ENCODE measurements around the gene CELA3A.
"Not testable (repeated sequence)": the region's sequence is repeated elsewhere in the genome, so short reads cannot be mapped to it uniquely, and the experiment has no call there.

Gene CELA3A, protein sequence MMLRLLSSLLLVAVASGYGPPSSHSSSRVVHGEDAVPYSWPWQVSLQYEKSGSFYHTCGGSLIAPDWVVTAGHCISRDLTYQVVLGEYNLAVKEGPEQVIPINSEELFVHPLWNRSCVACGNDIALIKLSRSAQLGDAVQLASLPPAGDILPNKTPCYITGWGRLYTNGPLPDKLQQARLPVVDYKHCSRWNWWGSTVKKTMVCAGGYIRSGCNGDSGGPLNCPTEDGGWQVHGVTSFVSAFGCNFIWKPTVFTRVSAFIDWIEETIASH

DNA sequence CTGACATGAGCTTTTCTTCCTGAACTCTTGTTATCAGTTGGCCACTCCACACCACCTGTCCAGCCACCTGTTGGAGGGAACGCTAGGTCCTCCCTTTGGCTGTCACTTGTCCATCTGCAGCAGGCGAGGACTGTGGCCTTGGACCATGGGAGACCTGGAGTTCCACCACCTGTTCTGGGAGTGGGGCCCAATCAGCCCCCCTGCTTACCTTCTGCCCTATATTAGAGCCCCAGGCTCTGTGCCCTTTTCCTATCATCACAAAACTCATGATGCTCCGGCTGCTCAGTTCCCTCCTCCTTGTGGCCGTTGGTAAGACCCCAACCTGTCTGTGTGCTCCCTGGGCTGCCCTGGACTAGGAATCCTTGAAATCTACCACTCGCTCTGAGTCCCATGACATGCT lies at the start of gene CELA3A:
TSS of gene CELA3A (plus strand) at position 249 of the 400 bp plus-strand sequence. CDS start at position 267, 18 bp downstream.
- DNase-seq: no peak

DNA sequence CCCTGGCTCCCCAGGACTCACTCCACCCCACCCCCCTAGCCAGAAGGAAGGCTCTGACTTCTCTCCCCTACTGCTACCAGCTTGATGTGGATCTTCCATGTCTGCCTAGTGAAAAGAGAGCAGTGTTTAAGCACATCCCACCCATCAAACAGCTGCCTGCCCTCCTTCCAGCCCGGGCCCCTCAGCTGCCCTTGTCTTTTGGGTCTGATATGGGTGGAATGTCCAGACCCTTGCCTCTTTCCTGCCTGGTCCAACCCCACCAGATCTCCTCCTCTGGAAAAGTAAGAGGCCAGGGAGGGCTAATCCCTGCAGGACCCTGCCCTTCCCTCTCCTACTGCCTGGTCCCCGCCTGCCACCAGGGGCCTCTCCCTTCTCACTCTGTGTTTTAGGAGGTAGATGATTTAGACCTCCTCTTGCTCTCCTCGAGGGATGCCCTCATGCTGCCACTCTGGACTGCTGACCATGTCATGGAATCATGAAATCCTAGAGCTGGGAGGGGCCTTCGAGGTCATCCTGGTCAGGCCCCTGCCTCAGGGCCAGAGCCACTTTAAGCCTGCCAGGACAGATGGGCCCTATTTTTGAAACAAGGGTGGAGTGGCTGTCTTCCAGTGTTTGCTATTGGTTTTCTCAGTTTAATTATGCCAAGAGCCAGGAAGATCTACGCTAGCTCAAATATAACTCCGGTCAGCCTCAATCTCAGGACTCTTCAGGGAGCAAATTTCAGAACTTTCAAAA lies 48.5 kb upstream of the CELA3A start:
- no peak for DNase-seq

DNA sequence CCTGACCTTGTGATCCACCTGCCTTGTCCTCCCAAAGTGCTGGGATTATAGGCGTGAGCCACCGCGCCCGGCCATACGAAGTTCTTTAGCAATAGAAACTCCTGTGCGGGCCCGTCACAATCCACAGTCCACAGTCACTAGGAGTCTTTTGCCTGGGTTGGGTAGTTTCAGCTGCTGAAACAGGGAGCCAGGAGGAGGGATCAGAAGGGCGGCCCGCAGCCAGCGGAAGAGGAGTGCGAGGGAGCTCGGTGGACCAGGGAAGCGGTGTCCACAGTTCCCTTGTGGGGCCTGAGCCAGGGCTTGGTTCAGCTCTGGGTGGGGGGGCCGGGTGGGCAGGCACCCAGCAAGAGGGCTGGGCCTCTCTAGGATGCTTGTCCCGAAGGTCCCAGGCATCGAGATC lies 46.4 kb upstream of the CELA3A start:
- DNase-seq: no peak

DNA sequence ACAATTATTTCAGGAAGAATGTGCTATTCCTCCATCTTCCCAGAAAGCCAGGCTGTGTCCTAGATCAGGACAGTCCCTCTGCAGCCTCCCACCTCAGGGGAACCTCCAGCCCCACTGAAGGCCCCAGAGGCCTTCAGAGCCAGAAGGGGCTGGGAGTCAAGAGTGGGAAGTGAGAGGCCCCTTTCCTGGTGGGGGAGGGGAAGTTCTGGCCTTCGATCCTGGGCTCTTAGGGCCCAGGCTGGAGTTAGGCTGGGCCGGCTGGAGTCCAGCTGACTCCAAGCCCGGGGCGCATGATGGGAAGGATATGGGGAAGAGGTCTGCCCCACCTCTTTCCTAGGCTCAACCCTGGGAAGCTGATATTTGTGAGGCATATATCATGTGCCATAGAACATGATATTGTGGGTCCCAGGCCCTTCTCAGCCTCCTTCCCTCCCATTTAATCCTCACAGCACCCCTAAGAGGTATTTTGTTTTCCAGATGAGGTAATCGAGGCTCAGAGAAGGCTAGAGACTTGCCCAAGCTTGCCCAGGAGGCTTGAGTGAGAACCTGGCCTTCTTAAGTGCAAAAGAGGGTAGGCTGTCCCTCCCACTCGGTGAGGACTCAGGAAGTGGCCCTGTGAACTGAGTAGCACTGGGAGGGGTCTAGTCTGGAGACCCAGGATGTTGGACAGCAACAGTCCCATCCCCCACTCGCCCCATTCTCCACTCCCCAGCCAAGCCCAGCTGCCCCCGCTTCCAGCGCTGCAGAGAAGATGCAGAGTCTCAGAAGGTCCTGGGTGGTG lies 45.8 kb upstream of the CELA3A start:
- no peak for DNase-seq

DNA sequence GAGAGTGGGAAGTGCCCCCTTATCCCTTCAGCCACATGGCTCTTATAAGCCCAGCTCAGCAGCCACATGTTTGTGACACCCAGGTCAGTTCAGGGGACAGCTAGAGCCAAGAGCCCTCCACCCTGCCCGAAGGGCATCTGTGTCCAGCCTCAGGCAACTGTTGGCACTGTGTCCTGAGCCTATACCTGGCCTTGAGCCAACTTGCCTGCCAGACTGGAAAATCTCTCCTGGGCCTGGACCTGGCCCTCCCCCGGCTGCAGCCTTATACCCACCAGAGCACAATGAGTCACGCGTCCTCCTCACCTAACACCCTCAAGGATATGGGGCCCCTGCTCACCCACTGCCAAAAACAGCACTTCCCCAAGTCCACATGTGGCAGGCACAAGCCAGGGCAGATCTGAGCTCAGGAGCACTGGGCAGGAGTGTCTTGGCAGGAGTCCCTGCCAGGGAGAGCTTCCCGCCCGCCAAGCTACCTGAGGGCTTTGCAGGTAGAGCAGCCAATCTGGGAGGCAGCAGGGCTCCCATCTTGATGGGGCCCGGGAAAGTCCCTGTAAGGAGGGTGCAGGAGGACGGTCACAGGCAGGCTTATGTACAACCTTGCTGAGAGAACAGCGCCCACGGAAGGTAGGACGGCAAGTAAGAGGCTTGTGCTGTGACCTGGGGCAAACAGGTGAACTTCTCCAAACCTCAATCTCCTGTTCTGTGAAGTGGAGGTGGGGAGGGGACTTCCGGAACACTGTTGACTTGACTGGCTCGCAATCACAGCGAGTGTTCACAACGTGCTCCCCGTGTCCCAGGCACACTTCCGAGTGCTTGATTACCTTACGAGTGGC lies 44.5 kb upstream of the CELA3A start:
- DNase-seq: peak; percentile 78

DNA sequence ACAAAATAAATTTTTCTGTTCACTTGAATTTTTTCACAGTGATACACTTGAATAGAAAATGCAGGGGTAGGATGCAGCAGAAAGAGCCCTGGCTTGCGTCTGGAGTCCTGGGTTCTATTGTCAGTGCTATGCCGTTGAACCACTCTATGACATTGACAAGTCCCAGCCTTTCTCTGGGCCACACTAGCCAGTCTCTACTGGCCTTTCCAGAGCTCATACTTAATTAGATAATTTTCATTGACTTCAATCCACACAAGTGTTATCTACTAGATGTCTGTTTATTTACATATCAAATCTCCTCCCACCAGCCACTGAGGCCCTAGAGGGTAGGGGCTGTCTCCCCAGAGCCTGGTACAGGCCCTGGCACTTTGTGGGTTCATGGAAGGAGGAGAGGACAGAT lies 40.1 kb upstream of the CELA3A start:
- DNase-seq: no peak

DNA sequence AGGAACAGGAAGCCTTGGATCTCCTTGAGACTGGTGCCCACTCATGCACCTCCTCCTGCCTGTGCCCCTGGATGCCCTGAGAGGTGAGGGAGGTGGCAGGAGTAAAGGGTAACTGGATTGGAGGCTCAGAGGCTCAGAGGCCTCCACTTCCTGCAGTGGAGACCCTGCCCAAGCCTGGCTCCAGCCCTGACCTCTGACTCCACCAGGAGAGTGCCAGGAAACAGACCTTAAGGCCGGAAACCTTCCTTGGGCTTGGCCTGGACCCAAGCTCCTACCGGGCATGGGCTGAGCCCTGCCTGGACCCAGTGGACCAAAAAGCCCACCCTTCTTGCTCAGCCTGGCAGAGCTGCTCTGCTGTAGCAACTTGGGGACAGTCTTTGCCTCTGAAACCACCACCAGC lies 39.7 kb upstream of the CELA3A start:
- no peak for DNase-seq

DNA sequence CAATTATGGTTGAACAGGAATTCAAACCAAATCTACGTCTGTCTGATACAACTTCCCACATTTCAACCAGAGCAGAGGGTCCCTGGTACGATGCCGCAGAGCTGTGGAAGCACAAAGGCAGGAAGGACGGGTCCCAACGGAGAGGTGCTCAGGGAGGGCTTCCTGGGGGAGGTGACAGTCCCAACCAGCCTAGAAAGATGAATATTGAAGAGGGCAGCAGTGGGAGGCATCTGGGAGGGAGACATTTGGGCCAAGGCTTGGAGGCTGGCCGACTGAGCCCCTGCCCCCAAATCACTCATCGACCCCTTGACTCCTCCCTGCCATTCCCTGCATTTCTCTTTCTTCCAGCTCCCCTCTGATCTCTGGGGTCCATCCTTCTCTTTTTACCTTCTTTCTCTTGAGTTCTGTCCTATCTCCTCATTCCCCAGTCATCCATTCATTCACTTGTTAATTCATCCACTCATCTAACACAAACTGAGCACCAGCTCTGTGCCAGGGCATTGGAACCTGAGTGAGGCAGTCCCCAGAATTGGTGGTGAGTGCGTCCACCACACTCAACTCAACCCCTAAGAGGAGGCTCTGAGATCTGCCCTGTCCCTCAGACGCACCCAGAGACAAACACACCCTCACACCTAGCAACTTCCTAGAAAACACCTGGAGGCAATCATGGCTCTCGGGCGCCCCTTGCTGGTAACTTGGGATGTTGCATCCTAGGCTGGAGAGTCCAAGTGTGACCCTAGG lies 37.8 kb upstream of the CELA3A start:
- peak; percentile 73 for DNase-seq

DNA sequence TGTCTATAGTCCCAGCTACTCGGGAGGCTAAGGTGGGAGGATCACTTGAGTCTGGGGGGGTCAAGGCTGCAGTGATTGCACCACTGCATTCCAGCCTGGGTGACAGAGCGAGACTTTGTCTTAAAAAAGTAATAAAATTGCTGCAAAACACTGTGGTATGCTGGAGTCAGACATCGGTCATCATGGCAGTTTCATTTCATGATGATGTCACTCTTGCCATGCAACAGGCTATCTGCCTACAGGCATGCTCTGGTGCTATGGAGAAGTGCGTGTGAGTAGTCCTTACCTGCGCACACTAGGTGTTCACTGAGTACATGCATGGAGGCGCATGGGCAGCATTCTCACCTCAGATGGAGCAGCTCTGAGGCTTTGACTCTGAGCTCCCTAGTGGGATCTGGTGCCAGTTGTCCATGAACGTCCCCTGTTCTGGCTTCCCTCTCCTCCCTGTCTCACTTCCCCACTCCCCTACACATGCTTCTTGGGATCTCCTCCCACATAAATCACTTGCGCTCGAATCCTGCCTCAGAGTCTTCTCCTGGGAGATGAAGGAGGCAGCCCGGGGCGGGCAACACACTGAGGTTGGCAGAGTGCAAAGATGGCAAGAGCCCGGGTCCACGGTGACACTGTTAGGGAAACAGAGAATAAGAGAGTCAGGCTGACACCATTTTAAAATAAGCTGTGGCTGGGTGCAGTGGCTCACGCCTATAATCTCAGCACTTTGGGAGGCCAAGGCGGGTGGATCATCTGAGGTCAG lies 35.0 kb upstream of the CELA3A start:
- no peak for DNase-seq

DNA sequence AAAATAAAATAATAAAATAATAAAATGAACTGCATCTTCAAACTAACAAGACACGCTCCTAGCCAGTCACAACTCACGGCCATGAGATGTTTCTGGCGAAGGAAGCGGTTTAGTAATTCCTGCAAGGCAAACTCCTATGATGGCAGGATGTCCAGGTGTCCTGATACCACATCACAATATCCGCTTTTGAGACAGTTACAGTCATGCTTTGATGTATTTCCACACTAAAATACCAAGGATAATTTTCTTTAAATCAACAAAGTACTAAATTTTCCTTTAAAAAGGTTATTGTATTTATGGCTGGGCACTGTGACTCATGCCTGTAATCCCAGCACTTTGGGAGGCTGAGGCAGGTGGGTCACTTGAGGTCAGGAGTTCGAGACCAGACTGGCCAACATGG lies 34.2 kb upstream of the CELA3A start:
- not testable (repeated sequence) for DNase-seq

DNA sequence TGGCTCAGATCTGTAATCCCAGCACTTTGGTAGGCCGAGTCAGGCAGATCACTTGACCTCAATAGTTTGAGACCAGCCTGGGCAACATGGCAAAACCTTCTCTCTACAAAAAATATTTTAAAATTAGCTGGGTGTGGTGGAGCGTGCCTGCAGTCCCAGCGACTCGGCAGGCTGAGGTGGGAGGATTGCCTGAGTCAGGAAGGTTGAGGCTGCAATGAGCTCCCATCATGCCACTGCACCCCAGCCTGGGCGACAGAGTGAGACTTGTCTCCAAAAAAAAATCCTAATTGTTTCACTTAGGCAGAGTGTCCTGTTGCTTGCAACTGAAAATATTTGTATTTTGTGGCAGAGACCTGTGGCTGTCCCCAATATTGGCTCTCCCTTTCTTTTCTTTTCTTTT lies 32.4 kb upstream of the CELA3A start:
- not testable (repeated sequence) for DNase-seq

DNA sequence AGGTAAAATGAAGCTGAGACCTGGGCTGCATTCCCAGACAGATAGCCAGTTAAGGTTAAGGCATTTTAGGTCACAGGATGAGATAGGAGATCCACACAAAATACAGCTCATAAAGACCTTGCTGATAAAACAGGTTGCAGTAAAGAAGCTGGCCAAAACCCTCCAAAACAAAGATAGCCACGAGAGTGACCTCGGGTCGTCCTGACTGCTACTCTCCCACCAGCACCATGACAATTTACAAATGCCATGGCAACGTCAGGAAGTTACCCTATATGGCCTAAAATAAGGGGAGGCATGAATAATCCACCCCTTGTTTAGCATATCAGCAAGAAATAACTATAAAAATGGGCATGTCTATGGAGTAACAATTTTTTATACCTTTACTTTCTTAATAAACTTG lies 30.9 kb upstream of the CELA3A start:
- not testable (repeated sequence) for DNase-seq

DNA sequence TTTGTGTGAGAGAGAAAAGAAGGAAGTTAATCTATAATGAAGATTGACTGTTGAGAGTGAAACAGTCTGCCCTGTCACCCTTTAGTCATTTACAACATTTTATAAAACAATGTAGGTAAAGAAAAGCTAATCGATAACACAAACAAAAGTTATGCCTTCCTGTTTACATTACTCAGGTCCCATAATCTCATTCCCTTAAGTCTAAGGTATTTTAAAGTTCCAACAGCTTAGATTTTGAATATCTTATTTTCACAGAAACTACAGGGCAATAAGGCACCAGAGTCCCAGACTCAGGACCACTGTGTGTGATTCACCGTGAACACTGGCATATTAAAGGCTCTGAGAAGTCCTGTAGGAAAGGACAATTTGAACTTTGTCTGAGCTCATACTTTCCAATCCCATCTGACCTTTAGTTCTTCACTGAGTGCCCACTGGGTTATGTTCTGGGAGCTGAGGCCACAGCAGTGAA lies 28.4 kb upstream of the CELA3A start:
- not testable (repeated sequence) for DNase-seq

DNA sequence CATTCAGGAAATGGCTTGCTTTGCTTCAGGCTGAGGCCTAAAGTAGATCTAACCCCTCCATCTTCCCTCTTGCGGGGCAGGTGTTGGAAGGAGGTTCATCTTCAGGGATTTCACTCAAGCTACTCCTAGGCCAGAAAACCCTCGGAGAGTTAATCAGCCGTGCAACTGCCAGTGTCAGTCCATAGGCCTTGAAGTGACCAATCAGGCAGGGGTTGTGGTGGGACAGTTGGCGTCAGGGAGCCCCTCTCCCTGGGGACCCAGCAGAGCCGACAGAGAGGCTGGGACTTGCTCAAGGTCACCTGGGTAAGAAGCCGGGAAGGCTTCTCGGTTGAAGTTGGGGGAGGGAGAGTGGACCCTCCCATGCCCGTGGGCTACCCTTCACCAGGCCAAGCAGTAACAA lies 27.5 kb upstream of the CELA3A start:
- not testable (repeated sequence) for DNase-seq

DNA sequence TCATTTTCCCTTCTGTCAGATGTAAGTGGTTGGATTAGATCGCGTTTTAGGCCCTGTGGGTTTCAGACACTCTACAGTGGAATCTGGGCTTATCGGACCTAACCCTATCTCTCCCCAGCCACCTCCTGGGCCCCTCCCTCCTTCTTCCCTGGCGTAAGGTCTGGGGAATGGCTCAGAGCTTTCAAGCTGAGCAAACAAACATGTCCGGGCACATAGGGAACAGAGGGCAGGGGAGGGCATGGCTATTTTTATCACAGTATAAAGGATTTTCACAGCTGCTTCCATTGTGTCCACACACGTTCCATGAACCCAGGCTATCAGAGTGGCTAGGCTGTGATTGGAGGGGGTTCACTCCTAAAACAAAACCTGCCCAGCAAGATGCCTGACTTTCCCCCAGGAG lies 26.8 kb upstream of the CELA3A start:
- not testable (repeated sequence) for DNase-seq

DNA sequence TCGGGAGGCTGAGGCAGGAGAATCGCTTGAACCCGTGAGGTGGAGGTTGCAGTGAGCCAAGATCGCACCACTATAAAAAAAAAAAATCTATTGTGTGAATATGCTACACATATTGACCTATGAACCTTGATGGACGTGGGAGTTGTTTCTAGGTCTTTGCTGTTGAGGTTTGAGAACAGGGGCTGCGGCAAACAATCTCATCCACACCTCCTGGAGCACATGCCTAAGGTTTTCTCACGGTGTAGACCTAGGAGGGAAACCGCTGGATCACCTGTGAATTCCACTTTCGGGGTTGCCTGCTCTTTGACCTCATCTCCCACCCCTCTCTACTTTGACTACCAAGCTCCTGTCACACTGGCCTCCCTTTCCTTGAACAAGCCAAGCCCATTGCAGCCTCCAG lies 26.2 kb upstream of the CELA3A start:
- DNase-seq: not testable (repeated sequence)

DNA sequence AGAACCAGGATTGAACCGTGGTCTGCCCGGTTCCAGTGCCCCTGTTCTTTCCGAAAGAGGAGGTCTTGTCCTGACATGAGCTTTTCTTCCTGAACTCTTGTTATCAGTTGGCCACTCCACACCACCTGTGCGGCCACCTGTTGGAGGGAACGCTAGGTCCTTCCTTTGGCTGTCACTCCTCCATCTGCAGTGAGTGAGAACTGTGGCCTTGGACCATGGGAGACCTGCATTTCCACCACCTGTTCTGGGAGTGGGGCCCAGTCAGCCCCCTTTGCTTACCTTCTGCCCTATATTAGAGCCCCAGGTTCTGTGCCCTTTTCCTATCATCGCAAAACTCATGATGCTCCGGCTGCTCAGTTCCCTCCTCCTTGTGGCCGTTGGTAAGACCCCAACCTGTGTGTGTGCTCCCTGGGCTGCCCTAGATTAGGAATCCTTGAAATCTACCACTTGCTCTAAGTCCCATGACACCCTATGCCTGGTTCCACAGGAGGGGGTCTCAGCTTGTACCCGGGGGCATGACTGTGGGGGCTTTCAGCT lies 24.7 kb upstream of the CELA3A start, which contains the start of gene CELA3B:
TSS of gene CELA3B (plus strand) at position 320 of the 537 bp plus-strand sequence. CDS start at position 338, 18 bp downstream.
- DNase-seq: not testable (repeated sequence)

DNA sequence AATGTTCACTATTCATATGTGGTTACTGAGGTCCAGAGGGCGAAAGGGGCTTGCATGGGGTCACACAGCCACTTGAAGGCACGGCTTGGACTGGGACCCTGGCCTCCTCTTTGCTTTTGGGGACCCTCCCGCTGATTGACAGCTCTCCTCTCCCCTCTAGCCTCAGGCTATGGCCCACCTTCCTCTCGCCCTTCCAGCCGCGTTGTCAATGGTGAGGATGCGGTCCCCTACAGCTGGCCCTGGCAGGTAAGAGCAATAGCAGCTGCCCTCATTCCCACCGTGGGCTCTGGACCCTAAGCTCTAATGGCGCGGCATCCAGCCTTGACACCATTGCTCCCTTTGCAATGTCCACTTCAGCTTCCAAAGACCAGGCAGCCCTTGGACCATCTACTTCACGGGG lies 23.2 kb upstream of the CELA3A start:
- not testable (repeated sequence) for DNase-seq

DNA sequence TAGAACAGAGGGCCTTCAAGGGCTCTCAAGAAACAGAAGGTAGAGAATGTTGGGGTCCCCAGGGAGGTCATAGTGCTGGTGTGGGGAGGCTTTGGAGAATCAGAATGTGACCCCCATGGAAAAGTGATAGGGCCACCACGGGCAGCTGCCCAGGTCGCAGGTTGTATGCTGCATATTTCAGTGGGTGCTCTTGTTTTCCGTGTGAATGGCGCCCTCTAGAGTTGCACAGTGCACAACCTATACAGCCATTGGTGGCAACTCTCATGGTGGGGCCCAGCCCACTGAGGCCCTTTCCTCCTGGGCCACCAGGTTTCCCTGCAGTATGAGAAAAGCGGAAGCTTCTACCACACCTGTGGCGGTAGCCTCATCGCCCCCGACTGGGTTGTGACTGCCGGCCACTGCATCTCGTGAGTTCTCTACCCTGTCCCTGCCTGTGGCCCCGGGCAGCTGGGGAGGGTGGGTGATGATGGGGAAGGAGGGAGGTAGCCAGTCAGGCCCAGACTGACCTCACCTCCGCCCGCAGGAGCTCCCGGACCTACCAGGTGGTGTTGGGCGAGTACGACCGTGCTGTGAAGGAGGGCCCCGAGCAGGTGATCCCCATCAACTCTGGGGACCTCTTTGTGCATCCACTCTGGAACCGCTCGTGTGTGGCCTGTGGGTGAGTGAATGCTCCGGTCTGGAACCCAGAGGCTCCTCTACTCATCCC lies 20.8 kb upstream of the CELA3A start:
- not testable (repeated sequence) for DNase-seq

DNA sequence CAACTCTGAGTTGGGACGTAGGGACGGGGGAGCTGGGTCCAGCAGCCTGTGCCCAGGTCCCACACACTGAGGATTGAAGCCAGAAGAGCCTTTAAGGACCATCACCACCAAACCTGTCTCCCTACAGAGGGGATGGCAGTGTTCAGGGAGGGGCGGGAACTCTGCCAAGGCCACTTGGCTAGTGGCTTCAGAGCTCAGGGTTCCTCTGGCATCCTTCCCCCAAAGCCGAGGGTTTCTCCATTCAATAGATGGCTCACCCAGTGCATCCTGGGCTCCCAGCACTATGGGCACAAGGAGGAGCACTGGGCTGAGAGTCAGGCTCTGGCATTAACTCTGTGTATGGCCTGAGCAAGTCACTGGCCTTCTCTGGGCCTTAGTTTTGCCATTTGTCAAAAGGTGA lies 20.2 kb upstream of the CELA3A start:
- not testable (repeated sequence) for DNase-seq
